SK-N-SH treated with all-trans-retinoic acid at 6 μM for 48 hours (cell line): ENCODE measurements around the gene SPRED1.

Experiments
- CREB5 ChIP-seq: fragments of 250-450 bp; sonication (Bioruptor Pico); IDR thresholded peaks from 2 replicates; pipeline ENCODE4 v1.5.1; 2020; ENCODE audit warnings: low read depth, mild to moderate bottlenecking, moderate library complexity
- ESRRG ChIP-seq: fragments of 250-450 bp; sonication (Bioruptor Pico); IDR thresholded peaks from 2 replicates; pipeline ENCODE4 v1.6.1; 2021; ENCODE audit warnings: mild to moderate bottlenecking
- OSR1 ChIP-seq: fragments of 250-450 bp; sonication (Bioruptor Pico); IDR thresholded peaks from 2 replicates; pipeline ENCODE4 v1.8.0; 2022; ENCODE audit warnings: moderate library complexity, mild to moderate bottlenecking, inconsistent platforms
- RARB ChIP-seq: fragments of 250-450 bp; sonication (Bioruptor Pico); IDR thresholded peaks from 2 replicates; pipeline ENCODE4 v1.8.0; 2021; ENCODE audit warnings: mild to moderate bottlenecking, moderate library complexity
- ZC3H10 ChIP-seq: fragments of 250-450 bp; sonication (Bioruptor Pico); IDR thresholded peaks from 2 replicates; pipeline ENCODE4 v1.5.1; 2021; ENCODE audit warnings: mild to moderate bottlenecking, moderate library complexity
- ZFP3 ChIP-seq: fragments of 250-450 bp; sonication (Bioruptor Pico); IDR thresholded peaks from 2 replicates; pipeline ENCODE4 v1.5.0; 2020; ENCODE audit warnings: mild to moderate bottlenecking, moderate library complexity
- ZNF565 ChIP-seq: fragments of 450-650 bp; formaldehyde crosslinking; conservative IDR thresholded peaks from 2 replicates; pipeline ENCODE4 v1.5.0; 2020; ENCODE audit warnings: low read depth, mild to moderate bottlenecking, moderate library complexity
- ZNF8 ChIP-seq: fragments of 450-650 bp; formaldehyde crosslinking; IDR thresholded peaks from 2 replicates; pipeline ENCODE4 v1.5.0; 2020; ENCODE audit warnings: mild to moderate bottlenecking, moderate library complexity
- TF ChIP-seq, protein P1 (sequence below): fragments of 250-450 bp; sonication (Bioruptor Pico); IDR thresholded peaks from 2 replicates; pipeline ENCODE4 v1.5.1; 2021; ENCODE audit warnings: mild to moderate bottlenecking, moderate library complexity
- TF ChIP-seq, protein P2 (sequence below): fragments of 250-450 bp; sonication (Bioruptor Pico); IDR thresholded peaks from 2 replicates; pipeline ENCODE4 v1.8.0; 2020; ENCODE audit warnings: mild to moderate bottlenecking, moderate library complexity, borderline replicate concordance

- TF ChIP-seq ZNF8 (CRISPR knock-in tag) (no peak), RARB (CRISPR knock-in tag) (no peak), CREB5 (CRISPR knock-in tag) (no peak), OSR1 (no peak), ZFP3 (no peak), ZNF565 (CRISPR knock-in tag) (no peak), ZC3H10 (CRISPR knock-in tag) (no peak), ESRRG (CRISPR knock-in tag) (no peak)
- TF ChIP-seq, protein P1, sequence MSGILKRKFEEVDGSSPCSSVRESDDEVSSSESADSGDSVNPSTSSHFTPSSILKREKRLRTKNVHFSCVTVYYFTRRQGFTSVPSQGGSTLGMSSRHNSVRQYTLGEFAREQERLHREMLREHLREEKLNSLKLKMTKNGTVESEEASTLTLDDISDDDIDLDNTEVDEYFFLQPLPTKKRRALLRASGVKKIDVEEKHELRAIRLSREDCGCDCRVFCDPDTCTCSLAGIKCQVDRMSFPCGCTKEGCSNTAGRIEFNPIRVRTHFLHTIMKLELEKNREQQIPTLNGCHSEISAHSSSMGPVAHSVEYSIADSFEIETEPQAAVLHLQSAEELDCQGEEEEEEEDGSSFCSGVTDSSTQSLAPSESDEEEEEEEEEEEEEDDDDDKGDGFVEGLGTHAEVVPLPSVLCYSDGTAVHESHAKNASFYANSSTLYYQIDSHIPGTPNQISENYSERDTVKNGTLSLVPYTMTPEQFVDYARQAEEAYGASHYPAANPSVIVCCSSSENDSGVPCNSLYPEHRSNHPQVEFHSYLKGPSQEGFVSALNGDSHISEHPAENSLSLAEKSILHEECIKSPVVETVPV (CRISPR knock-in tag): no peak
- TF ChIP-seq, protein P2, sequence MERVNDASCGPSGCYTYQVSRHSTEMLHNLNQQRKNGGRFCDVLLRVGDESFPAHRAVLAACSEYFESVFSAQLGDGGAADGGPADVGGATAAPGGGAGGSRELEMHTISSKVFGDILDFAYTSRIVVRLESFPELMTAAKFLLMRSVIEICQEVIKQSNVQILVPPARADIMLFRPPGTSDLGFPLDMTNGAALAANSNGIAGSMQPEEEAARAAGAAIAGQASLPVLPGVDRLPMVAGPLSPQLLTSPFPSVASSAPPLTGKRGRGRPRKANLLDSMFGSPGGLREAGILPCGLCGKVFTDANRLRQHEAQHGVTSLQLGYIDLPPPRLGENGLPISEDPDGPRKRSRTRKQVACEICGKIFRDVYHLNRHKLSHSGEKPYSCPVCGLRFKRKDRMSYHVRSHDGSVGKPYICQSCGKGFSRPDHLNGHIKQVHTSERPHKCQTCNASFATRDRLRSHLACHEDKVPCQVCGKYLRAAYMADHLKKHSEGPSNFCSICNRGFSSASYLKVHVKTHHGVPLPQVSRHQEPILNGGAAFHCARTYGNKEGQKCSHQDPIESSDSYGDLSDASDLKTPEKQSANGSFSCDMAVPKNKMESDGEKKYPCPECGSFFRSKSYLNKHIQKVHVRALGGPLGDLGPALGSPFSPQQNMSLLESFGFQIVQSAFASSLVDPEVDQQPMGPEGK (CRISPR knock-in tag): no peak
Observed at GRCh38 chr15:38227941-38228340, 24.7 kb upstream of the SPRED1 start.
